ENCODE measurements around the gene HEATR9.

DNA sequence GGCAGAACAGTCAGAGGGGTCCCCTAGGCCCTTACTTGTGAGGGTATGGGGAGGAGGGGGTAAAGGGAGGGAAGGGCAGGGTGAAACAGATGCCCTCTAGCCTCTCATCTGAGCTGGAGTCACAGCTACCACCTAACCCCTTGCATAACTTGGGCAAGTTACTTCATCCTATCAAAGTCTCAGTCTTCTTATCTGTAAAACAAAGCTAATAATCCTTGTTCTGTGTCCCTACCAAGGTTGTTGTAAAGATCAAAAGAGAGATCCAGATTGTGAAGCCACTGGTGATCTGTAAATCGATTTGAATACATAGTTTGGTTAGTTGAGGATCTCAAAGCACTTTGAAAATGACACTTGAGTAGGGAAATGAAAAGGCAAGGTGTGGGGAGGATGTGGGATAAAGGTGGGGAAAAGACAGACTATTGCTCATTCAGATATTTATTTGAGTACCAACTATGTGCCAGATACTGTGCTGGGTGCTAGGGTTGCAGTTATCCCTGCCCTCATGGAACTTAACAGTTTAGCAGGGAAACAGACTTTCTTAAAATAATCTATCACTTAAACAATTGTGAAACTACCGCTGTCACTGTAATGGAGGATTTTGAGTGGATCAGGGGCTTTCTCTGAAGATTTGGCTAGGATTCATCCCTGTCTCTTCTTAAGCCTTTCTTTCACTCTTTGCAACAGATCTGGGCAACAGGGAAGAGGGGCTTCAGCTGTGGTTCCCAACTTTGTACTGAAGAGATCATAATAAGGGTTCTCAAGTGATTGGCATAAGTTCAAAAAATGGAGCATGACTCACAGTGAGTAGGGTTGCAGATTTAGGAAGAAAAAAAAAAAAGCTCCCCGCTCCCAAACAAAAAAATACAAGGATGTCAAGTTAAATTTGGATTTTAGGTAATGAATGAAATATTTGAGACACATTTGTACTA, 3.0 kb downstream of the HEATR9 start:
- TF ChIP-seq JUN (CRISPR knock-in tag; IDR thresholded peaks at IDR 0.05) (no peak), KAT7 (CRISPR knock-in tag; IDR thresholded peaks at IDR 0.05; ENCODE audit: borderline replicate concordance) (no peak), MXD4 (CRISPR knock-in tag; IDR thresholded peaks at IDR 0.05; ENCODE audit: borderline replicate concordance) (no peak), ELF4 (CRISPR knock-in tag; IDR thresholded peaks at IDR 0.05; ENCODE audit: low read depth) (no peak), NFATC4 (CRISPR knock-in tag; IDR thresholded peaks at IDR 0.05) (no peak), ZNF317 (CRISPR knock-in tag; IDR thresholded peaks at IDR 0.05; ENCODE audit: borderline replicate concordance, low read depth) (no peak), CBFB (CRISPR knock-in tag; IDR thresholded peaks at IDR 0.05; ENCODE audit: low read depth) (no peak)
- TF ChIP-seq, protein P1, sequence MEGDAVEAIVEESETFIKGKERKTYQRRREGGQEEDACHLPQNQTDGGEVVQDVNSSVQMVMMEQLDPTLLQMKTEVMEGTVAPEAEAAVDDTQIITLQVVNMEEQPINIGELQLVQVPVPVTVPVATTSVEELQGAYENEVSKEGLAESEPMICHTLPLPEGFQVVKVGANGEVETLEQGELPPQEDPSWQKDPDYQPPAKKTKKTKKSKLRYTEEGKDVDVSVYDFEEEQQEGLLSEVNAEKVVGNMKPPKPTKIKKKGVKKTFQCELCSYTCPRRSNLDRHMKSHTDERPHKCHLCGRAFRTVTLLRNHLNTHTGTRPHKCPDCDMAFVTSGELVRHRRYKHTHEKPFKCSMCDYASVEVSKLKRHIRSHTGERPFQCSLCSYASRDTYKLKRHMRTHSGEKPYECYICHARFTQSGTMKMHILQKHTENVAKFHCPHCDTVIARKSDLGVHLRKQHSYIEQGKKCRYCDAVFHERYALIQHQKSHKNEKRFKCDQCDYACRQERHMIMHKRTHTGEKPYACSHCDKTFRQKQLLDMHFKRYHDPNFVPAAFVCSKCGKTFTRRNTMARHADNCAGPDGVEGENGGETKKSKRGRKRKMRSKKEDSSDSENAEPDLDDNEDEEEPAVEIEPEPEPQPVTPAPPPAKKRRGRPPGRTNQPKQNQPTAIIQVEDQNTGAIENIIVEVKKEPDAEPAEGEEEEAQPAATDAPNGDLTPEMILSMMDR (IDR thresholded peaks at IDR 0.05): no peak
- TF ChIP-seq, protein P2, sequence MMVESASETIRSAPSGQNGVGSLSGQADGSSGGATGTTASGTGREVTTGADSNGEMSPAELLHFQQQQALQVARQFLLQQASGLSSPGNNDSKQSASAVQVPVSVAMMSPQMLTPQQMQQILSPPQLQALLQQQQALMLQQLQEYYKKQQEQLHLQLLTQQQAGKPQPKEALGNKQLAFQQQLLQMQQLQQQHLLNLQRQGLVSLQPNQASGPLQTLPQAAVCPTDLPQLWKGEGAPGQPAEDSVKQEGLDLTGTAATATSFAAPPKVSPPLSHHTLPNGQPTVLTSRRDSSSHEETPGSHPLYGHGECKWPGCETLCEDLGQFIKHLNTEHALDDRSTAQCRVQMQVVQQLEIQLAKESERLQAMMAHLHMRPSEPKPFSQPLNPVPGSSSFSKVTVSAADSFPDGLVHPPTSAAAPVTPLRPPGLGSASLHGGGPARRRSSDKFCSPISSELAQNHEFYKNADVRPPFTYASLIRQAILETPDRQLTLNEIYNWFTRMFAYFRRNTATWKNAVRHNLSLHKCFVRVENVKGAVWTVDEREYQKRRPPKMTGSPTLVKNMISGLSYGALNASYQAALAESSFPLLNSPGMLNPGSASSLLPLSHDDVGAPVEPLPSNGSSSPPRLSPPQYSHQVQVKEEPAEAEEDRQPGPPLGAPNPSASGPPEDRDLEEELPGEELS (CRISPR knock-in tag; IDR thresholded peaks at IDR 0.05): no peak
- TF ChIP-seq, protein P3, sequence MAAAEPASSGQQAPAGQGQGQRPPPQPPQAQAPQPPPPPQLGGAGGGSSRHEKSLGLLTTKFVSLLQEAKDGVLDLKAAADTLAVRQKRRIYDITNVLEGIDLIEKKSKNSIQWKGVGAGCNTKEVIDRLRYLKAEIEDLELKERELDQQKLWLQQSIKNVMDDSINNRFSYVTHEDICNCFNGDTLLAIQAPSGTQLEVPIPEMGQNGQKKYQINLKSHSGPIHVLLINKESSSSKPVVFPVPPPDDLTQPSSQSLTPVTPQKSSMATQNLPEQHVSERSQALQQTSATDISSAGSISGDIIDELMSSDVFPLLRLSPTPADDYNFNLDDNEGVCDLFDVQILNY (CRISPR knock-in tag; IDR thresholded peaks at IDR 0.05): no peak
- TF ChIP-seq, protein P4, sequence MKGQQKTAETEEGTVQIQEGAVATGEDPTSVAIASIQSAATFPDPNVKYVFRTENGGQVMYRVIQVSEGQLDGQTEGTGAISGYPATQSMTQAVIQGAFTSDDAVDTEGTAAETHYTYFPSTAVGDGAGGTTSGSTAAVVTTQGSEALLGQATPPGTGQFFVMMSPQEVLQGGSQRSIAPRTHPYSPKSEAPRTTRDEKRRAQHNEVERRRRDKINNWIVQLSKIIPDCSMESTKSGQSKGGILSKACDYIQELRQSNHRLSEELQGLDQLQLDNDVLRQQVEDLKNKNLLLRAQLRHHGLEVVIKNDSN (CRISPR knock-in tag; IDR thresholded peaks at IDR 0.05): no peak
- TF ChIP-seq, protein P5, sequence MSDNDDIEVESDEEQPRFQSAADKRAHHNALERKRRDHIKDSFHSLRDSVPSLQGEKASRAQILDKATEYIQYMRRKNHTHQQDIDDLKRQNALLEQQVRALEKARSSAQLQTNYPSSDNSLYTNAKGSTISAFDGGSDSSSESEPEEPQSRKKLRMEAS (CRISPR knock-in tag; IDR thresholded peaks at IDR 0.05): no peak
- TF ChIP-seq, protein P6, sequence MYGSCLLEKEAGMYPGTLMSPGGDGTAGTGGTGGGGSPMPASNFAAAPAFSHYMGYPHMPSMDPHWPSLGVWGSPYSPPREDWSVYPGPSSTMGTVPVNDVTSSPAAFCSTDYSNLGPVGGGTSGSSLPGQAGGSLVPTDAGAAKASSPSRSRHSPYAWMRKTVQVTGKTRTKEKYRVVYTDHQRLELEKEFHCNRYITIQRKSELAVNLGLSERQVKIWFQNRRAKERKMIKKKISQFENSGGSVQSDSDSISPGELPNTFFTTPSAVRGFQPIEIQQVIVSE (CRISPR knock-in tag; IDR thresholded peaks at IDR 0.05; ENCODE audit: borderline replicate concordance): no peak

Data from WTC11 (cell line).